ENCODE results near the gene FAM174B.
A peak's percentile ranks its signal among the peaks of the same experiment; 100 is the strongest.

FAM174B gene

DNA sequence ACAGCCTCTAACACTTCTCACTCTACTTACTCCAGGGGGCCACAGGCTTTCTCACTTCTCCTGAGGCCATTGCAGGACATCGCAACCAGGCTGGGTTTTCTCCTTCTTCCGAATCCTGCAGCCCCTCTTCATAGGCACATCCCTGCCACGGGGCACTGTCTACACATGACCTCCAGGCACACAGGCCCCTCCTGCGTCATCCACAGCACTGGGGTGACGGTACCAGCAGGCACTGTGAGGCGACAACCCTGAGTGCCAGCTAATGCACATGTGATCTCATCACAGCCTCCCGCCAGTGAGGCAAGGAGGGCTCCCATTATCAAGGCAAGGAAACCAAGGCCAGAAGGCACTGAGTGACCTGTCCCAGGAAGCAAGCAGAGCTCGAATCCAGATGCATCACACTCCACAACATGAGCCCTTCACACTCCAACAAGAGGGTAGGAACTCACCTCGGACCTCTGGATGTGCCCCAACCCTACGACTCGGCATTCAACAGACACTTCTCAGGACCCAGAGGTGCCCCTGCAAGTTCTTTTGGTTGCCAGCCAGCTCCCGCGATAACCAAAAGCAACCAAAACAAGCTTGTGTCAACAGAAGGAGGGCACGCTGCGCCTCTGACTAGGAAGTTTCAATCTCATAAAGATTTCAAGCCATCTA is 16.7 kb downstream of the FAM174B start:
- no peak for DNase-seq

DNA sequence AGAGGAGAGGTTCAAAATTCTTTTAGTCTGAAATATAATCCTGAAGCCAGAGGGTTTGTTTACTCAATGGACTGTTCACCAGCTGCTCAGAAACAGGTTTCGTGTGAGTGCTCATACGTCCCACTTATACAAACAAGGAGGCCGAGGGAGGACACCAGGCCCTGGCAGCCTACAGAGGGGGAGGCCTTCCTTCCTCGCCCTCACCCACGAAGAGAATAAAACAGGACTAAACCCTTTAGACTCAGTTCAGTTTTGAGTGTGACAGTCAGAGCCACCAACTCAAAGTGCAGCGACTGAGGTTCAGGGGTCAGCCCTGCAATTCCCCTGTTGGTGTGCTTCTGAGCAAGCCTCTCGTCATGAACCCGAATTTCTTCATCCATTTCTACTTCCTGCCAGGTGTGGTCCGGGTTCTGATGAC is 17.3 kb downstream of the FAM174B start:
- DNase-seq = peak; percentile 83

DNA sequence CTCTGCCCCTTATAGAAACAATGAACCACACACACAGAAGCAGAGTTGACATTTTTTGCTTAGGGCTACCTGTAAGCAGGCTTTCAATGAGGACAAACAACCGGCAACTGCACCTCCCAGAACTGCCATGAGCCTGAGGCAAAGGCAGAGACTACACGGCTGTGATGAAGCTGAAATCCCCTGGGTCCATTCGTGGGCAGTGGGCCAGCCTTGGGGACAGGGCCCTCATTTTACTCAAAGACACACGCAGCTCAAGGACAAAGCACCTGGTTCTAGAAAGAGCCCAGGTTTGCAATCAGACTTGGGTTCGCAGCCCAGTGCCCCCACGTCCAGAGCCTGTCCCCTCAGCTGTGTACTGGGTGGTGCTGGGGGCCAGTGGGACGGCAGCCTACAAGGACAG is 17.9 kb downstream of the FAM174B start:
- DNase-seq = no peak

- peak; percentile 74 for DNase-seq
These were observed 18.6 kb downstream of the FAM174B start for GRCh38 chr15:92636908-92637481.

- no peak for DNase-seq
These were observed 19.1 kb downstream of the FAM174B start for GRCh38 chr15:92636401-92636907.

DNA sequence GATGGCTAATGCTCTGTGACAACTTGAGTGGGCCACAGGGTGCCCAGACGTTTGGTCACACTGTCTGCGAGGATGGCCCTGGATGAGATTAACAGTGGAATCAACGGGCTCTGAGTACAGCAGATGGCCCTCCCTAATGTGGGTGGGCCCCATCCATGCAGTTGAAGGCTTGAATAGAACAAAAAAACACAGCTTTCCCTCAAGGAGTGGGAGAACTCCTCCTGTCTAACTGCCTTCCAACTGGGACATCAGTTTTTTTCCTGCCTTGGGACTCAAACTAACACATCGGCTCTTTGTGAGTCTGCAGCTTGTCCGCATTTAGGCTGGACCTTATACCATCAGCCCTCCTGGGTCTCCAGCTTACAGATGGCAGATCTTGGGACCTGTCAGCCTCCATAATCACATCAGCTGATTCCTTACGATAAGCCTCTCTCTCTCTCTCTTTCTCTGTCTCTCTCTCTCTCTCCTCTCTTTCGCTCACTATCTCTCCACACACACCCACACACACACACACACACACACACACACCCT is 20.8 kb downstream of the FAM174B start:
- no peak for DNase-seq

DNA sequence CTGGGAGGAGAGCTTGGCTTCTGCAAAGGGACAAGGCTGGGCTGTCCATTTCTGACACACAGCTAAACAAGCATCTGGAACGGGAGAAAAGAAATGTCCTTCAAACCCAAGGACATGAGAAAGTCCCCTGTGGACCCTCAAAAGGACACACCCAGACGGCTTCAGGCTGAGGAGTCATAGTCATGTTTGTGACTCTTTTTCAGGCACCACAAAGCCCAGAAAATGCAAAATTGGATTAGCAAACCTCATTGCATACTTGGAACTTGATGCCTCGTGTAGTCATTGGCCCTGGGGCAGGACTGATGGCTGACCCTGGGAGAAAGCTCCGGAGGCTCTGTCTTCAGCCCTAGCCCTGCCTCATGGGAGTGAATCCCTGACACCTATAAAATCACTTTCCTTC is 21.5 kb downstream of the FAM174B start:
- DNase-seq = no peak

DNA sequence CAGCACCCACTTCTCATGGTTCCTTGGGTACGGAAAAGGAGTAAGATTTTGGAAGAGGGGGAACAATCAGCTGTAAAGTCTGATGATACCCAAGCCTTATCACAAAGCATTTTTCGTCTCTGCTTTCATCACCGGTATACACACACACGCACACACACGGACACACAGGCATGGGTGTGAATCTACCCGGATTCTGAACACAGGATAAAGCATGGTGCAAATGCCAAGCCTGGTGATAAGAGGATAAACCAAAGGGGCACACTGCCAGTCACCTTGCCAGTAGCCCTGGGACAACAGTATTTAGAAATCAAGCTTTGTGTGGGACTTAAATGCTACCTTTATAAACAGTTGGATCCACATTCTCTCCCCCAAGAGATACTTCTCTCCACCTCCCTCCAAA is 22.2 kb downstream of the FAM174B start:
- DNase-seq = no peak

- DNase-seq = no peak
These were observed 22.6 kb downstream of the FAM174B start for GRCh38 chr15:92633001-92633400.

GRCh38 chr15:92631721-92632120 is 23.9 kb downstream of the FAM174B start:
- no peak for DNase-seq

- DNase-seq = no peak
These were observed 25.5 kb downstream of the FAM174B start for GRCh38 chr15:92629975-92630626.

DNA sequence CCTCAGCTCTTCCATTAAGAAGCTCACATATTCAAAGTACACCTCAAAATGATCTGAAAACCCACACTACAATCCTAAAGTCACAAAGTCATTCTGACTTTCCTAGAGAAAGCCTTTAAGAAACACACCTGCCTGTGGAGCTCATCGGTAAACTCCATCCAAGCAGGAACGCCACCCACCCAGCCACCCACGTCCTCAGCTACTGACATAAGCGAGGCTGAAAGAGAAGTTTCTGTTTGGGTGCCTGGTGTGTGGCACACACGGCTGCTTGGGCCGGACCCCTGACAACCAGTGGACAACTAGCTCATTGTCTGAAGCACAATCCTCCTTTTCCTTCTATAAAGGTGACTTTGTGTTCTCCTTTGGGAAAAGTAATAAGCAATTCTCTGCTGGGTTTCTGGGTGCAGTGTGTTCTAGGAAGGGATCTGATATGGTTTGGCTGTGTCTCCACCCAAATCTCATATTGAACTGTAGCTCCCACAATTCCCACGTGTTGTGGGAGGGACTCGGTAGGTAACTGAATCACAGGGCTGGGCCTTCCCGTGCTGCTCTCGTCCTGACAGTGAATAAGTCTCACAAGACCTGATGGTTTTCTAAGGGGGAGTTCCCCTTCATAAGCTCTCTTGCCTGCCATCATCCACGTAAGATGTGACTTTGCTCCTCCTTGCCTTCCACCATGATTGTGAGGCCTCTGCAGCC is 26.1 kb downstream of the FAM174B start:
- DNase-seq = no peak

- DNase-seq = no peak
These were observed 28.6 kb downstream of the FAM174B start for GRCh38 chr15:92627014-92627413.

- no peak for DNase-seq
These were observed 30.2 kb downstream of the FAM174B start for GRCh38 chr15:92625251-92625980.

- DNase-seq = no peak
These were observed 31.1 kb downstream of the FAM174B start for GRCh38 chr15:92624401-92624991.

DNA sequence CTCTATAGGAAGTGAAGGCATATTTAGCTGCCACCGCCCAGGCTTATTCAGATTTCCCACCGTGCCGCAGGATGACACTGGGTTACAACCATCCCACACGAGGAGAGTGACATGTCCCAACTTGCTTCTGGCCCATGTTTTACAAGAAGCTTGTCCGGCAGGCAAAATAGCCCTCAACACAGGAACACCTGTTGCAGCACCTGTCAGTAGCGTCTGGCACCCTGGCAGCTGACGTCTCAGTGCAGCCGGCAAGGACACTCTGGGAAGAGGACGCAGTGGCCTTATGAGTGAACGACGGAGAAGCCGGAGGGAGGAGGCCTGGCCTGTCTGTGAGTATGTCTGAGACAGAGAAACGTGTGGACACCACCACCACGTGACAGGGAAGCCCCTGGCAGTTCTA is 32.1 kb downstream of the FAM174B start:
- DNase-seq = peak; percentile 93

DNA sequence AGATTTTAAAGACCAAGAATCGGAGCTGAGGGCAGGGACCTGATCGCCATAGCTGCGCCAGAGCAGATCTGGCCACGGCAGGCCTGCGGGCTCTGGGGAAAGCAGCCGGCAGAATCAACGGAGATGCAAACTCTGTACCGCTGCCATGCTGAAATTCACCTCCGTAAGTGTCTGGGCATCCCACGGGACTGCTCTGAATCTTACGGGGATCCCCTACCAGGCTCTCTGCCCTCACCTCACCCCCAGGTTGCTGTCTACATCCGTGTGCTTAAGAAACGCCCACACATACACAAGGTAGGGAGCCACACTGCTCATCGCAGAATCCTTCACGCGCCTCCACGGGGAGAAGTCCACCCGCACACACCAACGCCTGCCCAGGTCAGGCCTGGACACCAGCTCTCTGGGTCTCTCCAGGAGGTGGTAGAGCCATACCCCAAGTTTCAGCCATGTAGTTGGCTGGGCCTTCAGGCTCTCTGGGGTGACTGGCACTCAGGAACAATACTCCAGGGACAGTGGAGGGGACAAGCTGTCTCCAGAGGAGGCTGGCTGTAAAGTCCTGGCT is 33.5 kb downstream of the FAM174B start:
- no peak for DNase-seq

DNA sequence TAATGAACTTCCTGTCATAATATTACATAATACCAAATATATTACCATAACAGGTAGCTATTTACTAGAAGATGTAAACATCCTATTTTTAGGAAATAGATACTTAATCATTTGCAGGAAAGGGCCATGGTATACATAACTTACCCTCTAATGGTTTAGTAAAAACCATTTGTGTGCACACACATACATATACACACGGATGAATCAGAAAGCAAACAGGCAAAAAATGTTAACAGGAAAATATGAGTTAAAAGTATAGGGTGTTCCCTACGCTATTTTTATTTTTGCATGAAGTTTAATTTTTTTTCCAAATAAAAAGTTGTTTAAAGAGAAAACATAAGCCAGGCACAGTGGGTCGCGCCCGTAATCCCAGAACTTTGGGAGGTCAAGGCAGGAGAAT is 34.6 kb downstream of the FAM174B start:
- DNase-seq = no peak

GRCh38 chr15:92619145-92620101 is 36.2 kb downstream of the FAM174B start:
- no peak for DNase-seq
